Colonic mucosa (tissue), 4 donors: ENCODE measurements around the gene ZBBX. TPM values are rescaled to one million over a fixed set of nuclear protein-coding genes. Genes with fewer than 3 reads are reported as not detected.

ENCODE experiments used
- DNase-seq: peaks from one replicate; pipeline ENCODE4 v3.0.0-alpha.2; 2020
- H3K27ac ChIP-seq: fragments of 200-600 bp; one replicate; pipeline ENCODE4 v1.8.0; 2021
- H3K27me3 ChIP-seq: fragments of 200-600 bp; one replicate; pipeline ENCODE4 v1.8.0; 2021
- H3K36me3 ChIP-seq: fragments of 200-600 bp; one replicate; pipeline ENCODE4 v1.8.0; 2021
- H3K4me1 ChIP-seq: fragments of 200-600 bp; one replicate; pipeline ENCODE4 v1.8.0; 2021; ENCODE audit warnings: mild to moderate bottlenecking
- H3K4me3 ChIP-seq: fragments of 200-600 bp; one replicate; pipeline ENCODE4 v1.8.0; 2021
- H3K9ac ChIP-seq, 2 donors: one replicate each; pipeline ENCODE4 v1.7.0; 2013; ENCODE audit warnings: control low read depth in 2 of 2, low read depth in 2 of 2, low read length in 2 of 2
- H3K9me3 ChIP-seq: fragments of 200-600 bp; one replicate; pipeline ENCODE4 v1.8.0; 2021
- intact Hi-C: fragments of 100-400 bp; cut with DNase I; formaldehyde crosslinking; loops from one replicate; pipeline ENCODE4 v1.14.1; 2022
- total RNA-seq, 2 donors: library from RNA; stranded (reverse); fragmentation: NEBNext Ultra II Directional in 1 of 2; extraction: Animal tissue kit (Norgen Biotek cat#: 25700) in 1 of 2; gene quantifications; one replicate each; pipeline ENCODE4 v1.2.1, GENCODE V29; 2021
- TF ChIP-seq, protein P1 (sequence below): fragments of 200-600 bp; IDR thresholded peaks from one replicate; pipeline ENCODE4 v1.8.0; 2022; ENCODE audit warnings: antibody characterized with exemption, mild to moderate bottlenecking
- donor health status: healthy.
- donor health status: DM: no; HTN: no; CAD: no.
- donor health status: DM: no; HTN: no; CAD: no.

The ZBBX gene
- total RNA-seq, 2 donors from 2014 or later, result not detected

DNA sequence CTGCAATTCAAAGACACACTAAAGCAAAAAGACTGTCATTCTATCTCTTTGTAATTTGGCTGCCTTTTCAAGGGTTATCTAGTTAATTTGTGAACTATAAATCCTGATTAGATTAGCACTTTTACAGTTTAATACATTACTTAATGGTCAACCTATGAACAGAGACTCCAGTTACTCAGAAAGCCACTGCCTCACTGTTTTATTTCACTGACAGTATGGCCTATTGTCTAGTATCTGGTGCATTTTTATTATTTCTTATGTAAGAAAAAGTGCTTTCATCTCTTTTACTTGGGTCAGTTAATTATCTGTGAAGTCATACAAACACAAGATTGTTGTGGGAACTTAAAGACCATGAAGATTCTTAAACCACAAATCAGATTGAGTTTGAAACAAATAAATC lies 133.8 kb downstream of the ZBBX start:
- H3K4me1 ChIP-seq, result no peaks in the 10 kb centered on the region
- H3K27ac ChIP-seq, result no peak overlapping the region
- H3K36me3 ChIP-seq, result no peaks in the 10 kb centered on the region
- no peak for DNase-seq
- intact Hi-C loops, result no loop called here
- TF ChIP-seq, protein P1, sequence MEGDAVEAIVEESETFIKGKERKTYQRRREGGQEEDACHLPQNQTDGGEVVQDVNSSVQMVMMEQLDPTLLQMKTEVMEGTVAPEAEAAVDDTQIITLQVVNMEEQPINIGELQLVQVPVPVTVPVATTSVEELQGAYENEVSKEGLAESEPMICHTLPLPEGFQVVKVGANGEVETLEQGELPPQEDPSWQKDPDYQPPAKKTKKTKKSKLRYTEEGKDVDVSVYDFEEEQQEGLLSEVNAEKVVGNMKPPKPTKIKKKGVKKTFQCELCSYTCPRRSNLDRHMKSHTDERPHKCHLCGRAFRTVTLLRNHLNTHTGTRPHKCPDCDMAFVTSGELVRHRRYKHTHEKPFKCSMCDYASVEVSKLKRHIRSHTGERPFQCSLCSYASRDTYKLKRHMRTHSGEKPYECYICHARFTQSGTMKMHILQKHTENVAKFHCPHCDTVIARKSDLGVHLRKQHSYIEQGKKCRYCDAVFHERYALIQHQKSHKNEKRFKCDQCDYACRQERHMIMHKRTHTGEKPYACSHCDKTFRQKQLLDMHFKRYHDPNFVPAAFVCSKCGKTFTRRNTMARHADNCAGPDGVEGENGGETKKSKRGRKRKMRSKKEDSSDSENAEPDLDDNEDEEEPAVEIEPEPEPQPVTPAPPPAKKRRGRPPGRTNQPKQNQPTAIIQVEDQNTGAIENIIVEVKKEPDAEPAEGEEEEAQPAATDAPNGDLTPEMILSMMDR, result no peak
- H3K9me3 ChIP-seq, result no peaks in the 10 kb centered on the region
- H3K4me3 ChIP-seq, result no peak overlapping the region
- no peaks in the 10 kb centered on the region for H3K27me3 ChIP-seq
- H3K9ac ChIP-seq, result no peak overlapping the region

DNA sequence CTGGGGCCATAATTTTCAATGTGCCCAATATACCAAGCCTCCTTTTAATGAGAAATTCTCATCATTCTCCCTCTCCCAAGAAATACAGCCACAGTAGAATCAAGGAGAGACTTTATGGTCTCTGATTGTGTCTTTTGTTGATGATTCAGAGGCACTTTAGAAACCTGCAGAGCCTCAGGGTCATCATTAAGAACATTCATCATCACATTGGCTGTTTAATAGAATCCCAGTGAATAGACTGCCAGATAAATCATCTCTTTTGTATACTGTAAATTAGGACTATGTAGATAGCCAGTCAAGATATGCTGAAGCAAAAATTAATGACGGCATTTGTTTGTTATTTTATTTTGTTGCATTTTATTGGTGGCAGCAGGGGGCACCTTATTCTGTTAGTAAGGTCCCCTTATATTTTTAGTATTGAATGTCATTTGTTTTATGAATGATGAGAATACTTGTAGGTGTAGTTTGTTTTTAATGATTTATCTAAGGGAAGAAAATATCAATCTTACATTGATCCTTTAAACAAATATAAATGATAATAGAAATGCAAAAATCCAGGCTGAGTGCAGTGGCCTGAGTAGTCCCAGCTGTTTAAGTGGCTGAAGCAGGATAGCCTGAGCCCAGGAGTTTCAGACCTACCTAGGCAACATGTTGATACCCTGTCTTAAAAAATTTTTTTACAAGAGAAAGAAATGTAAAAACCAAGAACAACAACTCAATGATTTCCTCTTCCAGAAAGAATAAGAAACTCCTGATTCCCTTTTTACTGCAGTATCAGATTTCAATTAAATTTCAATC lies 138.8 kb downstream of the ZBBX start:
- TF ChIP-seq, protein P1, result no peak
- Histone ChIP-seq H3K27me3 (no peaks in the 10 kb centered on the region), H3K9ac (no peak overlapping the region), H3K9me3 (no peaks in the 10 kb centered on the region), H3K4me1 (no peaks in the 10 kb centered on the region), H3K27ac (no peak overlapping the region), H3K36me3 (no peaks in the 10 kb centered on the region), H3K4me3 (no peak overlapping the region)
- intact Hi-C loops, result no loop called here
- DNase-seq, result no peak

DNA sequence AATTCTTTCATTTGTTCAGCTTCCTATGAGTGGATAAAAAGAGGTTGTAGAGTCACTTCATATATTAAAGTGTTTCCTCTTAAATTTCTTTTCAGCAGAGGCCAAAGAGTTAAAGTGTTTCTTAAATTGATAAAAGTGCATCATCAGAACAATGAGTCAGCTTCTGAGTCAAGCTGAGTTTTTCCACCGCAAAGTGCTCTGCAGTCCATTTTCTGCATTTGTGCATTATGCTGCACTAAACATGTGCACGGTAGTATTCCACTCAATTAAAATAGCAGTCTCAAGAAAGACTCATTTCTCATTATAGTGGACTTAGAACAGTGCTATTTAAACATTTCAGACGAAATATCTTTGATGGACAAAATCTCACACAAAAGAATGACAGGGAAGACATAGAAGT lies 152.0 kb downstream of the ZBBX start:
- no peak overlapping the region for H3K9ac ChIP-seq
- intact Hi-C loops, result no loop called here
- DNase-seq, result no peak
- no peaks in the 10 kb centered on the region for H3K4me1 ChIP-seq
- H3K36me3 ChIP-seq, result no peaks in the 10 kb centered on the region
- H3K4me3 ChIP-seq, result no peak overlapping the region
- no peaks in the 10 kb centered on the region for H3K9me3 ChIP-seq
- TF ChIP-seq, protein P1, result no peak
- H3K27ac ChIP-seq, result no peak overlapping the region
- no peaks in the 10 kb centered on the region for H3K27me3 ChIP-seq

DNA sequence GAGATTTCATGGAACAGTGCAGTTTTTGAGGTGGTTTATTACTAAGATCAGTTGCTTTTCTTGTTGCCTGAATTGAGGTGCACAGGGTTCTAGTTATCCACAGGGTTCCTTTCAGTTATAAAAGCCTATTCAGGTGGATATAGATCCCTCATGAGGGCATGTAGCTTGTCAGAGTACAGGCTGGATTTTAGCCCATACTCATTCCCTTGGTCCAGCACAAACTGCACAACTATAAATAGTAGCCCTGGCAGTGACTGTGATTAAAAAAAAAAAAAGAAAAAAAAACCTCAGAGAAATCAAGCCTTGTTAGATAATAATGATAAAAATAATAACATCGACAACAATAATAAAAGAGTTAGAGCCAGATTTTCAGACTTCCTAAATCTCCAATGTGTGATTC lies 154.3 kb downstream of the ZBBX start:
- no peaks in the 10 kb centered on the region for H3K36me3 ChIP-seq
- H3K4me3 ChIP-seq, result no peak overlapping the region
- TF ChIP-seq, protein P1, result no peak
- no peaks in the 10 kb centered on the region for H3K4me1 ChIP-seq
- no peak for DNase-seq
- H3K27ac ChIP-seq, result no peak overlapping the region
- no peak overlapping the region for H3K9ac ChIP-seq
- intact Hi-C loops, result no loop called here
- H3K9me3 ChIP-seq, result no peaks in the 10 kb centered on the region
- no peaks in the 10 kb centered on the region for H3K27me3 ChIP-seq

DNA sequence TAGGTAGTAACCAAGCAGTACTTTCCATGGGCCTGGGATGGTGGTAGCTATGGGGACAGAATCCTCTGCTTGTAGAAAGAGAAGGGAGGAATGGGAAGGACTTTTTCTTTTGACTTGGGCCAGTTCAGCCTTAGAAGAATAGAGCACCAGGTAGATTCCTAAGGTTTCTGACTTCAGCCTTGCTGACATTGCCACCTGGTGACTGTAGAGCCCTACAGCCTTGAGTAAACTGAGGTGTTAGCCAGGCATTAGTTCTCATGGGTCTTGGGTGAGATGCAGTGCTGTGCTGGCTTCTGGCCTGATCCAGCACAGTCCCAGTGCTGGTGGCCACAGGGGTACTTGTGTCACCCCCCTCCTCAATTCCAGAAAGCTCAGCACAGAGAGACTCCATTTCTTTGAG lies 171.1 kb downstream of the ZBBX start:
- Histone ChIP-seq H3K9ac (no peak overlapping the region), H3K4me3 (no peak overlapping the region), H3K9me3 (no peaks in the 10 kb centered on the region), H3K27me3 (no peaks in the 10 kb centered on the region), H3K27ac (no peak overlapping the region), H3K36me3 (no peaks in the 10 kb centered on the region), H3K4me1 (no peaks in the 10 kb centered on the region)
- intact Hi-C loops, result no loop called here
- TF ChIP-seq, protein P1, result no peak
- no peak for DNase-seq
